ENCODE results near the gene WWC2. TPM values are rescaled to one million over a fixed set of nuclear protein-coding genes. Genes with fewer than 3 reads are reported as not detected.

The WWC2 gene
- total and polyA plus RNA-seq, 2 donors (not counting 3 experiments of a cell fraction or from before 2014, with no cell fraction given): 12.9 to 52.2 TPM

GRCh38 chr4:183173580-183174526, 74.8 kb downstream of the WWC2 start:
- Histone ChIP-seq H3K9me3 (replicated peaks; ENCODE audit: control insufficient read depth, insufficient read depth, low read length) (no peaks in the 10 kb centered on the region), H3K27ac (ENCODE audit: insufficient read depth, low read depth, low read length) (no peak overlapping the region), H3K9ac (replicated peaks; ENCODE audit: extremely low read depth, insufficient read depth, low read length) (no peak overlapping the region), H4K20me1 (replicated peaks; ENCODE audit: control insufficient read depth, extremely low read depth, insufficient read depth, low read length) (no peaks in the 10 kb centered on the region), H3K79me2 (ENCODE audit: control insufficient read depth, insufficient read depth, low read length) (peaks cover 50% of the 10 kb centered on the region), H3K36me3 (ENCODE audit: control insufficient read depth in 2 of 2, extremely low read depth in 1 of 2, insufficient read depth in 2 of 2, low read length in 2 of 2) (no peaks in the 10 kb centered on the region), H3K27me3 (ENCODE audit: control insufficient read depth in 2 of 2, insufficient read depth in 2 of 2, low read length in 2 of 2) (no peaks in the 10 kb centered on the region), H3K9me1 (replicated peaks; ENCODE audit: control insufficient read depth, extremely low read depth, insufficient read depth, low read length) (no peaks in the 10 kb centered on the region), H3K4me3 (replicated peaks in 1 of 3; ENCODE audit: insufficient read depth in 1 of 3, low read depth in 1 of 3, low read length in 3 of 3) (no peak overlapping the region), H3K4me1 (ENCODE audit: control insufficient read depth, extremely low read depth, insufficient read depth, low read length) (peaks cover 37% of the 10 kb centered on the region), H3K4me2 (ENCODE audit: insufficient read depth, low read length) (no peak overlapping the region), H2AFZ (ENCODE audit: low read depth, low read length) (no peak overlapping the region)
- FAIRE-seq (peak; percentile 50), DNase-seq (ENCODE audit: low read depth, low spot score) (peak; percentile 26)
- CTCF ChIA-PET: no interaction called here
- no TSS peak for BruUV-seq (replicated peaks)
- POLR2A ChIA-PET: no interaction called here
- no peak for TF ChIP-seq EZH2 (IDR thresholded peaks at IDR 0.05; ENCODE audit: borderline replicate concordance, low read depth, low read length, severe bottlenecking)
- TF ChIP-seq POLR2A (IDR thresholded peaks at IDR 0.05; ENCODE audit: low read depth, low read length): no peak
- no peak for TF ChIP-seq CTCF (IDR thresholded peaks at IDR 0.05; ENCODE audit: extremely low read depth in 1 of 2, insufficient read depth in 1 of 2, low read depth in 1 of 2, low read length in 2 of 2)
- no peak for TF ChIP-seq JUN (IDR thresholded peaks at IDR 0.05; ENCODE audit: borderline replicate concordance, insufficient read depth, insufficient read length, low read depth)
- TF ChIP-seq FOS (IDR thresholded peaks at IDR 0.05; ENCODE audit: borderline replicate concordance, insufficient read depth, low read length): no peak
- TF ChIP-seq MYC (IDR thresholded peaks at IDR 0.05; ENCODE audit: low read depth, low read length): no peak
- TF ChIP-seq MAX (IDR thresholded peaks at IDR 0.05; ENCODE audit: insufficient read depth, insufficient read length): no peak
- TF ChIP-seq GATA2 (IDR thresholded peaks at IDR 0.05; ENCODE audit: insufficient read depth, insufficient read length, low read depth, low read length): no peak
- no peak for TF ChIP-seq POLR2AphosphoS5 (IDR thresholded peaks at IDR 0.05; ENCODE audit: insufficient read depth, low read depth, low read length)
- intact Hi-C loops (cut with micrococcal nuclease) (loop anchor here (2.0 kb wide), 1 partner anchor 55 kb away; no protein-coding TSS in a partner anchor), dilution Hi-C loops (cut with MboI; ENCODE audit: extremely low pct_ligation_motif_present, low sequenced_read_pairs) (no loop called here)

Measured in endothelial cell of umbilical vein (primary cell).